Measurements from ENCODE around the gene TMEM232. TPM values are rescaled to one million over a fixed set of nuclear protein-coding genes. Genes with fewer than 3 reads are reported as not detected.

Gene TMEM232
- total and polyA plus RNA-seq, 2 experiments from 2014 or later = 1.3 to 1.9 TPM

DNA sequence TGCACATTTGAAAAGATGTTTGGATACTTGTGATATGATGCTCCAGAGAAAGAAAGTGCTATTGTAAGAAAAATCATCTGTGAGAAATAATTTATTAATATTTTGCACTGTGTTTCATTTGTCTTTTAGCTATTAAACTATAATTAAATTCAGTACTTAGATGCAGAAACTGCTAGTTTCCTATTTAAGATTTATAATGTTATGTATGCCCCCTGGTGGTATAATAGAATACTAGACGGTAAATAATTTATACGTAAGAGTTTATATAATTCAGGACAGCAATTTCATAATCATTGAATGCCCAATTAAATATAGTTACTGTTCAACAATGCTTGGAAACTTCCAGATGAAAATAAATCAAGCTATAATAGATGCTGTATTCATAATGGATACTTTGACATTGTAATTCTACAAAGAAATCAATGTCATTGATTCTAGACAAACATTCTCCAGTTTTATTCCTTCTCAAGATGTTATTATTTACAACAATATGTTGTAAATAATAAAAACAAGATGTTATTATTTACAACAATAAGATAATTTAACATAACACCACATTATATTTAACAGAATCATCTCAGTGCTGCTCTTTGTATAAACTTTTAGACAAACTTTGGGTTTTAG is 101.0 kb downstream of the TMEM232 start:
- no peak overlapping the region for H3K4me3 ChIP-seq
- TF ChIP-seq, protein P1, sequence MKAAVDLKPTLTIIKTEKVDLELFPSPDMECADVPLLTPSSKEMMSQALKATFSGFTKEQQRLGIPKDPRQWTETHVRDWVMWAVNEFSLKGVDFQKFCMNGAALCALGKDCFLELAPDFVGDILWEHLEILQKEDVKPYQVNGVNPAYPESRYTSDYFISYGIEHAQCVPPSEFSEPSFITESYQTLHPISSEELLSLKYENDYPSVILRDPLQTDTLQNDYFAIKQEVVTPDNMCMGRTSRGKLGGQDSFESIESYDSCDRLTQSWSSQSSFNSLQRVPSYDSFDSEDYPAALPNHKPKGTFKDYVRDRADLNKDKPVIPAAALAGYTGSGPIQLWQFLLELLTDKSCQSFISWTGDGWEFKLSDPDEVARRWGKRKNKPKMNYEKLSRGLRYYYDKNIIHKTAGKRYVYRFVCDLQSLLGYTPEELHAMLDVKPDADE (IDR thresholded peaks at IDR 0.05) = no peak
- TF ChIP-seq EZH2phosphoT487 (IDR thresholded peaks at IDR 0.05; ENCODE audit: unreplicated experiment) (no peak), POLR2AphosphoS5 (IDR thresholded peaks at IDR 0.05; ENCODE audit: low read depth) (no peak)
- TF ChIP-seq, protein P2, sequence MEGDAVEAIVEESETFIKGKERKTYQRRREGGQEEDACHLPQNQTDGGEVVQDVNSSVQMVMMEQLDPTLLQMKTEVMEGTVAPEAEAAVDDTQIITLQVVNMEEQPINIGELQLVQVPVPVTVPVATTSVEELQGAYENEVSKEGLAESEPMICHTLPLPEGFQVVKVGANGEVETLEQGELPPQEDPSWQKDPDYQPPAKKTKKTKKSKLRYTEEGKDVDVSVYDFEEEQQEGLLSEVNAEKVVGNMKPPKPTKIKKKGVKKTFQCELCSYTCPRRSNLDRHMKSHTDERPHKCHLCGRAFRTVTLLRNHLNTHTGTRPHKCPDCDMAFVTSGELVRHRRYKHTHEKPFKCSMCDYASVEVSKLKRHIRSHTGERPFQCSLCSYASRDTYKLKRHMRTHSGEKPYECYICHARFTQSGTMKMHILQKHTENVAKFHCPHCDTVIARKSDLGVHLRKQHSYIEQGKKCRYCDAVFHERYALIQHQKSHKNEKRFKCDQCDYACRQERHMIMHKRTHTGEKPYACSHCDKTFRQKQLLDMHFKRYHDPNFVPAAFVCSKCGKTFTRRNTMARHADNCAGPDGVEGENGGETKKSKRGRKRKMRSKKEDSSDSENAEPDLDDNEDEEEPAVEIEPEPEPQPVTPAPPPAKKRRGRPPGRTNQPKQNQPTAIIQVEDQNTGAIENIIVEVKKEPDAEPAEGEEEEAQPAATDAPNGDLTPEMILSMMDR (conservative IDR thresholded peaks at IDR 0.05; ENCODE audit: low read depth in 2 of 2) = peak in 1 of 2 experiments; percentile 81; a peak in 3 of 4 replicates
- no peaks in the 10 kb centered on the region for H3K4me1 Mint-ChIP-seq
- no peaks in the 10 kb centered on the region for H3K36me3 ChIP-seq (ENCODE audit: insufficient read depth)
- no peaks in the 10 kb centered on the region for H3K27me3 Mint-ChIP-seq (ENCODE audit: insufficient read depth, low read depth, poor library complexity)
- H3K27ac Mint-ChIP-seq = no peak overlapping the region
- no peak overlapping the region for H3K4me3 Mint-ChIP-seq
- no peaks in the 10 kb centered on the region for H3F3A ChIP-seq (replicated peaks; ENCODE audit: low read depth)
- H3K27me3 ChIP-seq (ENCODE audit: insufficient read depth) = no peaks in the 10 kb centered on the region
- no peak overlapping the region for H3K27ac ChIP-seq (ENCODE audit: low read depth)
- no peaks in the 10 kb centered on the region for H3K4me1 ChIP-seq (ENCODE audit: insufficient read depth)
- no peaks in the 10 kb centered on the region for H3K9me2 ChIP-seq (ENCODE audit: insufficient read depth)
- H3K4me2 ChIP-seq = no peak overlapping the region
- DNase-seq (ENCODE audit: low spot score) = peak; percentile 67
- H2AFZ ChIP-seq = no peak overlapping the region
- H3K36me3 Mint-ChIP-seq (ENCODE audit: low read depth) = no peaks in the 10 kb centered on the region
- no peak for ATAC-seq
- H4K20me1 ChIP-seq (replicated peaks; ENCODE audit: insufficient read depth) = no peaks in the 10 kb centered on the region
- H3K9me3 Mint-ChIP-seq = no peaks in the 10 kb centered on the region
- no peaks in the 10 kb centered on the region for H3K79me2 ChIP-seq (replicated peaks; ENCODE audit: insufficient read depth)

DNA sequence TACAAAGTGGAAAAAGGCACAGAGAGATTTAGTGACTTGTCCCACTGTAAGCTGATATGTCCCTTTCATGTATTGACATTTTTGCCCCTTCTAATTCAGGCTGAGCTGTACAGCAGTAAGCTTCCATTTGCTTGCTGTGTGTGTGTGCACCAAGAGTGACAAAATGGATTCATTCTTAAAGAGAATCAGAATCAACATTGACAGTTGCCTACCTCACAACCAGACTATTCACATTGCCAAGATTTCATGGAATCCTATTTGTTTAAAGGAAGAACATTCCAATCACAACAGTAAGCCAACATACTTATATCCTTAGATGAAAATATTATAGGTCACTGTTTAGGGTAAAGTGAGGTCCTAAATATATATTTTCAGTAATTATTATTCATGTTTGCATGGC is 102.6 kb downstream of the TMEM232 start:
- TF ChIP-seq, protein P3, sequence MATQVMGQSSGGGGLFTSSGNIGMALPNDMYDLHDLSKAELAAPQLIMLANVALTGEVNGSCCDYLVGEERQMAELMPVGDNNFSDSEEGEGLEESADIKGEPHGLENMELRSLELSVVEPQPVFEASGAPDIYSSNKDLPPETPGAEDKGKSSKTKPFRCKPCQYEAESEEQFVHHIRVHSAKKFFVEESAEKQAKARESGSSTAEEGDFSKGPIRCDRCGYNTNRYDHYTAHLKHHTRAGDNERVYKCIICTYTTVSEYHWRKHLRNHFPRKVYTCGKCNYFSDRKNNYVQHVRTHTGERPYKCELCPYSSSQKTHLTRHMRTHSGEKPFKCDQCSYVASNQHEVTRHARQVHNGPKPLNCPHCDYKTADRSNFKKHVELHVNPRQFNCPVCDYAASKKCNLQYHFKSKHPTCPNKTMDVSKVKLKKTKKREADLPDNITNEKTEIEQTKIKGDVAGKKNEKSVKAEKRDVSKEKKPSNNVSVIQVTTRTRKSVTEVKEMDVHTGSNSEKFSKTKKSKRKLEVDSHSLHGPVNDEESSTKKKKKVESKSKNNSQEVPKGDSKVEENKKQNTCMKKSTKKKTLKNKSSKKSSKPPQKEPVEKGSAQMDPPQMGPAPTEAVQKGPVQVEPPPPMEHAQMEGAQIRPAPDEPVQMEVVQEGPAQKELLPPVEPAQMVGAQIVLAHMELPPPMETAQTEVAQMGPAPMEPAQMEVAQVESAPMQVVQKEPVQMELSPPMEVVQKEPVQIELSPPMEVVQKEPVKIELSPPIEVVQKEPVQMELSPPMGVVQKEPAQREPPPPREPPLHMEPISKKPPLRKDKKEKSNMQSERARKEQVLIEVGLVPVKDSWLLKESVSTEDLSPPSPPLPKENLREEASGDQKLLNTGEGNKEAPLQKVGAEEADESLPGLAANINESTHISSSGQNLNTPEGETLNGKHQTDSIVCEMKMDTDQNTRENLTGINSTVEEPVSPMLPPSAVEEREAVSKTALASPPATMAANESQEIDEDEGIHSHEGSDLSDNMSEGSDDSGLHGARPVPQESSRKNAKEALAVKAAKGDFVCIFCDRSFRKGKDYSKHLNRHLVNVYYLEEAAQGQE (IDR thresholded peaks at IDR 0.05; ENCODE audit: unreplicated experiment) = no peak
- TF ChIP-seq ZNF114 (CRISPR knock-in tag; IDR thresholded peaks at IDR 0.05) (no peak), STAT1 (IDR thresholded peaks at IDR 0.05; ENCODE audit: unreplicated experiment) (no peak)
- Histone ChIP-seq H2AFZ (no peak overlapping the region), H3K4me1 (ENCODE audit: insufficient read depth) (no peaks in the 10 kb centered on the region), H3F3A (replicated peaks; ENCODE audit: low read depth) (no peaks in the 10 kb centered on the region), H4K20me1 (replicated peaks; ENCODE audit: insufficient read depth) (no peaks in the 10 kb centered on the region), H3K4me3 (no peak overlapping the region), H3K79me2 (replicated peaks; ENCODE audit: insufficient read depth) (no peaks in the 10 kb centered on the region), H3K36me3 (ENCODE audit: insufficient read depth) (no peaks in the 10 kb centered on the region), H3K27me3 (ENCODE audit: insufficient read depth) (no peaks in the 10 kb centered on the region), H3K9me2 (ENCODE audit: insufficient read depth) (no peaks in the 10 kb centered on the region), H3K4me2 (no peak overlapping the region), H3K27ac (ENCODE audit: low read depth) (no peak overlapping the region)
- ATAC-seq (no peak), DNase-seq (ENCODE audit: low spot score) (no peak)
- Mint-ChIP-seq H3K27ac (no peak overlapping the region), H3K9me3 (no peaks in the 10 kb centered on the region), H3K4me3 (no peak overlapping the region), H3K4me1 (no peaks in the 10 kb centered on the region), H3K27me3 (ENCODE audit: insufficient read depth, low read depth, poor library complexity) (no peaks in the 10 kb centered on the region), H3K36me3 (ENCODE audit: low read depth) (no peaks in the 10 kb centered on the region)
